DMS 273 treated with DMSO at 0.1 percent for 48 hours (cell line): ENCODE measurements around the gene BIN2.
"Not testable (repeated sequence)": the region's sequence is repeated elsewhere in the genome, so short reads cannot be mapped to it uniquely, and the experiment has no call there.

Experiments used
- DNase-seq: peaks from one replicate; lab custom pipeline; 2025; lab: John Stamatoyannopoulos, UW

The BIN2 gene

GRCh38 chr12:51259600-51259999 lies 64.4 kb downstream of the BIN2 start:
- DNase-seq, result not testable (repeated sequence)

GRCh38 chr12:51254536-51254935 lies 69.4 kb downstream of the BIN2 start:
- DNase-seq, result no peak

DNA sequence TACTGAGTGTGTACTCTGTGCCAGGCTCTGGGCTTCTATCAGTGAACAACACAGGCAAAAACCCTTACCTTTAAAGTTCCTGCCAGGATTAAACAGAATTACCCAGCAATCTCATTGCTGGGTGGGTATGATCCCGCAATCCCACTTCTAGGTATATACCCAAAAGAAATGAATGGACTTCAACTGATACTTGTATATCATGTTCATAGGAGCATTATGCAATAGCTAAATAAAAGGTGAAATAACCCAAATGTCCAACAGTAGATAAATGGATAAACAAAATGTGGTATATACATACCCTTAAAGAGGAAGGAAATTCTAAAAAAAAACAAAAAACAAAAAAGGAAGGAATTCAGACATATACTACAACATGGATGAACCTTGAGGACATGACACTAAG lies 70.7 kb downstream of the BIN2 start:
- DNase-seq, result no peak

GRCh38 chr12:51247523-51248206 lies 76.3 kb downstream of the BIN2 start:
- DNase-seq, result no peak

GRCh38 chr12:51246254-51246853 lies 77.6 kb downstream of the BIN2 start:
- DNase-seq, result no peak

DNA sequence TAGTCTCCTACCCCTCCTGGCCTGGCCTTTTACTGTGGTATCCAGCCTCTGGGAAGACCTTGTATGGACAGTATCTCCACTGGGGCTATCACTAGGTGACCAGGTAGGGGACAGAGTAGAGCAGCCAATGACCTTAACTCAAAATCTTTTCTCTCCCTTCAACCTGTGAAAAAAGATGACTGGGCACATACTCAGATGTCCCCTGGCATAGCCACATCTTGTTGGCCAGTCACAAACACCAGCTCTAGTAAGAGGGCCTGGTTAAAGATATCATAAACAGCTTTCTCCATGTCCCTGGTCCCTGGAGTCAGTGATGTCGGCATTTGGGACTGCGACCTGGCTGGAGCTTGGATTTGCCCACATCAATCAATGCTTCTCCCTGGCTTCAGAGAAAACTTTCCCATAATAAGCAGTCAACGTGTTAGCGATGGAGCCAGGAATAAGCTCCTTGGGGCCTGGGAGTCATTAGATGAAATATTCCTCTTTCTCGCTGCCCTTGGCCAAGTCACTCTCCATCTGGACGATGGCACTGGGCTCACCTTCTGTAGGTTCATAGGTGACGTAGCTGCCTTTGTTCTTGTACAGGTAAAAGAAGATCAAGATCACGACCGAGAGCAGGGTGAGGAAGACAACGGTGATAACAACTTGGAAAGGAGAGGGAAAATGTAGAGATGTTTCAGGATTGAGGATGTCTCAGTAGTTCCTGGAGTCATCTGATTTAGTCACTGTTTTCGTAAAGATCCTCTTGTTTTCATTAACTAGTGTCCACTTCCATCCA lies 78.3 kb downstream of the BIN2 start:
- DNase-seq, result no peak

DNA sequence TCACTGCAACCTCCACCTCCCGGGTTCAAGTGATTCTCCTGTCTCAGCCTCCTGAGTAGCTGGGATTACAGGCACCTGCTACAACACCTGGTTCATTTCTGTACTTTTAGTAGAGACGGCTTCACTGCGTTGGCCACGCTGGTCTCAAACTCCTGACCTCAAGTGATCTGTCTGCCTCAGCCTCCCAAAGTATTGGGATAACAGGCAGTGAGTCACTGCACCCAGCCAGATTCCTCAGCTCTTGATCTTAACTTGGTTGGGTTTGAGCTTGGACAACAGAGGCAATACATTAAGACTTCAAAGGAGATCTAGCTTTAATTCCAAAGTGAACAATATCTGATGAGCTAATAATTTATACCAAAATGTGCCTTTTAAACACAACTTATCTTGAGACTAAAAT lies 79.7 kb downstream of the BIN2 start:
- DNase-seq, result no peak

GRCh38 chr12:51242876-51243275 lies 81.1 kb downstream of the BIN2 start:
- no peak for DNase-seq

- no peak for DNase-seq
Observed at GRCh38 chr12:51242120-51242519, 81.9 kb downstream of the BIN2 start.

GRCh38 chr12:51240971-51241370 lies 83.0 kb downstream of the BIN2 start:
- DNase-seq, result no peak

DNA sequence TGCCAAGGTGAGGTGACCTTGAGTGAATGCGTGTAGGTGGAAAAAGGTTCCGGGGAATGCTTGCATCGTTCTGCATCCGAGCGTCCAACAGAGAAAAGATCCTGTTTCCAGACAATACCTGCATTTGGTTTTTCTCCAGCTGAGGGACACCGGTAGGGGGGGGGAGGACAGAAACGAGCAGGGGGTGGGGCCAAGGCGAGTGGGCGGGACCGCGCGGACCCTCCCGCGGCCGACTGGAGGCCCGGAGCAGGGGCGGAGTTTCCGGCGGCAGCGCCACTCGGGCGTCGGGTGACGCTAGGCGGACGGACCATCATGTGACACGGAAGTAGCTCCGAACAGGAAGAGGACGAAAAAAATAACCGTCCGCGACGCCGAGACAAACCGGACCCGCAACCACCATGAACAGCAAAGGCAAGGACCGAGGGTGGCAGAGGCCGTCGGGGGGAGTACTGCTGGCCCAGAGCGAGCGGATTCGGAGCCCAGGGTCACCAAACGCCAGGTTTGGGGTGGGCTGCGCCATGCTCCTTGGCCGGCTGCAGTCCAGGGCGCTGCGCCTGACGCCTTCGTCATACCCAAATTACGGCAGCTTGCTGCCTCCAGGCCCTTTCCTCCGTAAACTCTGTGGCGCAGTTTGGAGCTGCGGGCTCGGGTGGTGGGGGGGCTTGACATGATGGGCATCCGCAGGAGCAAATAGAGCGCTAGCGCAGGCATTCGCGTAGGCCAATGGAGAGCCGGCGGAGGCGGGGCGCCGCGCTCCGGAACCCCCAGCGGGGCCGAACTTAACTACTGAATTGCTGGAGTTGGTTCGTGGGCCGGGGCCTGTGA lies 85.3 kb downstream of the BIN2 start, which contains the start of gene DAZAP2:
Gene DAZAP2 (plus strand): TSS at position 317 of the 825 bp plus-strand sequence. CDS start 82 bp downstream, at position 399.
- DNase-seq, result peak; percentile 58

DNA sequence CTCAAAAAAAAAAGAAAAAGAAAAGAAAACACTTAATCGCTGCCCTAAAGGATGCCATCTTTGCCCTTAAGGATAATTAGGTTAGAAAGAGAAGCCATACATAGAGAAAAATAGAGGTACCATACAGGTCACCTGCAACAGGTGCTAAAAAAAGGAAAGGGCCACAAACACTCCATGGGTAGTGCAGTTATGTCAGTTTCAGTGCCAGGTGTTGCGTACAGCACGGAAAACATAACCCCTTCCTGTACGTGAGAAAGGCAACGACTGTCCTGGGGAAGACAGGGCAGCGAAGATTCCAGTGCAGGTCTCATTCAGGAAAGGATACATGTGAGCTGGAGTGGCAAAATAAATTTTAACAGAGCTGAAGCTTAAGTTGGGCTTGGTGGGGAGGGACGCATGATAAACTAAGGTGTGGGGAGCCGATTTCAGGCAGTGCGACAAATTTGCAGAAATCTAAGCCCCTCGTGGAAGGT lies 85.9 kb downstream of the BIN2 start:
- no peak for DNase-seq

DNA sequence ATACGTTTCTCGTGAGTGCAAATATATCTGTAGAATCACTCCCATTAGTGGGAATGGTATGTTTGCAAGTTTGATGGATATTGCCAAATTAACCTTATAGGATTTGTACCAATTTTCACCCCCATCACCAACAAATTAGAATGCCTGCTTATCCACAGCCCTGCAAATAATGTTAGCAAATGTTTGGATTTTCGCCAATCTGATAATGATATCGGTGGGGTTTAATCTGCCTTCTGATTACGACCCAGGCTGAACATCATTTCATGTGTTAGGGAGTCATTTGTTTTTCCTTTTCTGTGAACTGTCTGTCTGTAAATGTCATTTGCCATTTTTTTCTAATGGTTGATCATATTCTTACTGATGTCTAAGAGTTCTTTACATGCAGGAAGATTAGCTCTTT lies 89.4 kb downstream of the BIN2 start:
- DNase-seq, result no peak

- DNase-seq, result no peak
Observed at GRCh38 chr12:51232642-51233041, 91.3 kb downstream of the BIN2 start.
